HG02571 (cell line): ENCODE data around the gene BAG5.
"Not testable (repeated sequence)": the region's sequence is repeated elsewhere in the genome, so short reads cannot be mapped to it uniquely, and the experiment has no call there.

Experiments used
- ATAC-seq: cut with Tn5 transposase; IDR thresholded peaks from one replicate; pipeline ENCODE4 v1.9.1; 2021; ENCODE audit warnings: mild to moderate bottlenecking, moderate library complexity; ENCODE audit not compliant: unreplicated experiment

The BAG5 gene

GRCh38 chr14:103512701-103513611, 49.5 kb downstream of the BAG5 start:
- no peak for ATAC-seq

DNA sequence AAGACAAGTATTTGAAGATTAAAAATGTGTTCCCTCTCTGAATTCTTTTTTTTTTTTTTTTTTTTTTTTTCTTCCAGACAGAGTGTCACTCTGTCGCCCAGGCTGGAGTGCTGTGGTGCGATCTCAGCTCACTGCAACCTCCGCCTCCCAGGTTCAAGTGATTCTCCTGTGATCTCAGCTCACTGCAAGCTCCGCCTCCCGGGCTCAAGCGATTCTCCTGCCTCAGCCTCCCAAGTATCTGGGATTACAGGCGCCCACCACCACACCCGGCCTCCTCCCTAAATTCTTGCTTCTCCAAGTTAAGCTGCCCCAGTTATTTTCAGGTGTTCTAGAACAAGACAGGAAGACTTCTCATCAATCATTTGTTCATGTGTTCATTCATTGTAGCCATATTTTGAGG, 50.3 kb downstream of the BAG5 start:
- not testable (repeated sequence) for ATAC-seq

DNA sequence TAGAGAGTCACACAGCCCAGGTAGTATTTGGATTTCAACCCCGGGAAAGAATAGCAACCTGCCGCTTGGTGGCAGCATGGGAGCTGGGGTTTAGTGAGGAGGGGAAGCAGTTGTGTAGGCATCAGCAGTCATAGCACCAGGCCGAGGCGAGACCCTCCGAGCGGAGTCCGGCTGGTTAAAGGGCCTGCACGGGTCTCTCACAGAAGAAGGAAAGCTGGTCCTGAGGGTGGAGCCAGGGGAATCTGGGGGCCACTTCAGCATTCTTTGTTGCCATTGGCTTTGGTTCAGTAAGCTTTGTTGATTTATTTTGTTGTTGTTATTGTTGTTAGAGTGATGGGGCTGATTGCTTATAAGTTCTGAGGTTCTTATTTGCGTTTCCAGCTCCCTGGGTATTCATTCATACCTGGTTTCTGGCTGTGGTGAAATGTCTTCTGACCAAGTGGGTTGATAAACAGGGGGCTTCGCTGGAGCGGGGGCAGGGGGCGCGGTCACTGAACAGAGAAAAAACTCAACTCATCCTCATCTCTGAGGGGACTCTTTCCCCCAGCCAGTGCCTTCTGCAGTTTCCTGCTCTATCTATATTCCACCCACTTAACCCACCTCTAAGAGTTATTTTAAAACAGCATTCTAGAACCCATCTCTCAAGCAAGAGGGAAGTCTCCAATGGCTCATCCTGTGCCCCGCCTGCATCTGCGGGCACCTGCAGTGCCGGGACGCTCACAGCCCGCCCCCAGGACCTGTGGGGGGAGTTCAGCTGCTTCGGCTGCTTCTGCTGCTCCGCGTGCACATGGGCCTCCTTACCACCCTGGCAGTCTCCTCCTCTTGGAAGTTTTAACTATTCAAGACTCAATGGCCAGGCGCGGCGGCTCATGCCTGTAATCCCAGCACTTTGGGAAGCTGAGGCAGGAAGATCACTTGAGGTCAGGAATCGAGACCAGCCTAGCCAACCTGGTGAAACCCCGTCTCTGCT, 51.4 kb downstream of the BAG5 start:
- no peak for ATAC-seq

GRCh38 chr14:103509864-103510723, 52.4 kb downstream of the BAG5 start:
- no peak for ATAC-seq

DNA sequence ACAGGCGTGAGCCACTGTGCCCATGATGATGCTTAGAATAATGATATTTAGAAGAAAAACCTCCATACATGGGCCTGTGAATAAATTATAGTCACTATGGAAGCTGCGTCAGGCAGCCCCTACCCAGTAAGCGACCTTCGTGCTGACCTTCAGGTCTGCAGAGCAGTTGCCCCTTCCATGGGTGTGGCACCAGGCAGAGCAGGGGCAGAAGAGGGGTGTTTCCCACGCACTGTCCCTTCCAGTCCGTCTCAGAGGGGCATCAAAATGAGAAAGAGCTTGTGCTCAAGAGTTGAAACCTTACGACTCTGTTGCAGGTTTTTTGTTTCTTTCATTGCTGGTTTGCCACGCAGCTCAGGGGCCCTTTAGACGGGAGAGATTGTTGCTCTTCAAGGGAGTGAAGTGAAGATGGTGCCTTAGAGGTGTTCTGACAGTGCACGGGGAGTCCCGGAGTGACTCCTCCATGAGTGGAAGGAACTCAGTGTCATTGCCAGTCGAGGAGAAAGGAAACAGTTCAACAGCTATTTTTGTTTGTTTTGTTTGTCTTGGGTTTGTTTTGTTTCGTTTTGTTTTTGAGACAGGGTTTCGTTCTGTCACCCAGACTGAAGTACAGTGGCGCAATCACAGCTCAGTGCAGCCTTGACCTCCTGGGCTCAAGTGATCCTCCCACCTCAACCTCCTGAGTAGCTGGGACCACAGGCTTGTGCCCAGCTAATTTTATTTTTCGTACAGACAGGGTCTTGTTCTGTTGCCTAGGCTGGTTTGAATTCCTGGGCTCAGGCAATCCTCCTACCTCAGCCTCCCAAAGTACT, 53.7 kb downstream of the BAG5 start:
- no peak for ATAC-seq

DNA sequence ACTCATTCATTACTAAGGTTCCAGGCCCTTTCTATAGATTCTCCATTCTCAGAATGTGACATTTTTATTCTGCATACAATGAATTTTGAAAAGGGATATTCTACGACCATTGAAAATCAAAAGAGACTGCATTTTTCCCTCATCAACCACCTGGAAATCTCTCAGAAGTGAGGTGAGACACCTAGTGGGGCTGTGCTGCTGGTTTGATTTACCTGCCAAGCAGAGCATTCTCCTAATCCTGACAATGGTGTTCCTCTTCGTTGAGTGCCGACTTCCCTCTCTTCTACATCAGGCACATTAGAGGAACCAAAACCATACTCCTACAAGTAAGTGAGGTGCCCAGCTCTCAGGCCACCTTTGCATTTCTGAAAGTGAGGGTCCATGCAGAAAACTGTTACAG, 54.7 kb downstream of the BAG5 start:
- ATAC-seq, result no peak
